Ovary (tissue), 3 donors: ENCODE measurements around the gene GRK6.
"Not testable (repeated sequence)": the region's sequence is repeated elsewhere in the genome, so short reads cannot be mapped to it uniquely, and the experiment has no call there.

Experiments used
- CTCF ChIP-seq, 3 donors: fragments of 450-650 bp in 2 of 3; fragments of 200-600 bp in 1 of 3; IDR thresholded peaks; one replicate each; pipeline versions ENCODE4 v1.5.1 to v1.8.0; 2016 to 2022; ENCODE audit warnings: antibody characterized with exemption in 3 of 3, mild to moderate bottlenecking in 1 of 3
- EP300 ChIP-seq: sonication (generic); formaldehyde crosslinking; IDR thresholded peaks from one replicate; pipeline ENCODE4 v1.6.1; 2017; ENCODE audit warnings: antibody characterized with exemption
- POLR2A ChIP-seq: fragments of 450-650 bp; IDR thresholded peaks from one replicate; pipeline ENCODE4 v1.6.1; 2017; ENCODE audit warnings: antibody characterized with exemption, mild to moderate bottlenecking, moderate library complexity
- donor health status: DM: no; HTN: no; CAD: no.

DNA sequence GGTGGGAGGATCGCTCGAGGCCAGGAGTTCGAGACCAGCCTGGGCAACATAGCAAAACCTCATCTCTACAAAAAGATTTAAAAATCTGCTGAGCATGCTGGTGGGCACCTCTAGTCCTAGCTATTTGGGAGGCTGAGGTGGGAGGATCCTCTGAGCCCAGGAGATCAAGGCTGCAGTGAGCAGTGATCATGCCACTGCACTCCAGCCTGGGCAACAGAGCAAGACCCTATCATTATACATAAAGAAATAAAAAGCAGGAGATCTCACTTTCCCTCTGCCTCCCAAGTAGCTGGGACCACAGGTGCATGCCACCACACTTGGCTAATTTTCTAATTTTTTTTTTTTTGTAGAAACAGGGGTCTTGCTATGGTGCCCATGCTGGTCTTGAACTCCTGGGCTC is 59.3 kb downstream of the GRK6 start:
- not testable (repeated sequence) for TF ChIP-seq CTCF (IDR thresholded peaks at IDR 0.05); EP300; POLR2A
